Measurements from ENCODE around the gene SORL1. TPM values are rescaled to one million over a fixed set of nuclear protein-coding genes. Genes with fewer than 3 reads are reported as not detected.

The SORL1 gene
- total and polyA plus RNA-seq, 2 of the 8 experiments (the other 6 are each of a cell fraction or from before 2014, with no cell fraction given): 38.1 to 65.5 TPM

DNA sequence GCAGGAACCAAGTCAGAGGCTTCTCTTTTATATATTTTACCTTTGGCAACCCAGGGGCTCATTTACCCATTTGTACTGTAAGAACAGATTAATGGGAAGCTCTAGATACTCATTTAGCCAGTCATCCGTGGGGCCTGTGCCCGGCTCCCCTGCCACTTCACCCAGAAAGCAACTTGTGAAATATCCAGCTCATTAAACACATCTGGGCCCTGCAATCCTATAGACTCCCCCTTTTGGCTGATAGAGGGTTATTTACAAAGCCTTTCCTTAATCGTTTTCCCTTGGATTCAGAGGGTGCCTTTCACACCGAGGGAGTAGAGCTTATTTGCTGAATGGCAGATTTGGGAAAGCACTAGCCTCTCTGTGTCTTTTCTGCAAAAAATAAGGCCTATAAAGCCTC lies 119.4 kb downstream of the SORL1 start:
- H3K56ac ChIP-seq (replicated peaks; ENCODE audit: insufficient read length, low read depth, low read length): no peak overlapping the region
- no peak overlapping the region for H3K23ac ChIP-seq (ENCODE audit: insufficient read length)
- H3K4ac ChIP-seq (replicated peaks; ENCODE audit: insufficient read length, low read depth, low read length): no peak overlapping the region
- no peak overlapping the region for H4K91ac ChIP-seq (replicated peaks; ENCODE audit: insufficient read length, low read length)
- H3K4me2 ChIP-seq (ENCODE audit: insufficient read depth in 1 of 2, low read depth in 2 of 2, low read length in 2 of 2): no peak overlapping the region
- no peaks in the 10 kb centered on the region for H3K79me2 ChIP-seq (ENCODE audit: control insufficient read depth in 1 of 2, insufficient read depth in 2 of 2, low read length in 2 of 2)
- H3K4me3 ChIP-seq (ENCODE audit: extremely low read depth in 1 of 4, insufficient read depth in 2 of 4, low read depth in 3 of 4, low read length in 4 of 4): no peak overlapping the region
- no peaks in the 10 kb centered on the region for H3K23me2 ChIP-seq (ENCODE audit: low read depth, low read length)
- H3K18ac ChIP-seq (ENCODE audit: extremely low read depth, low read length): no peak overlapping the region
- H3K27me3 ChIP-seq (replicated peaks in 1 of 4; ENCODE audit: control insufficient read depth in 3 of 4, extremely low read depth in 1 of 4, insufficient read depth in 3 of 4, low read length in 3 of 4): no peaks in the 10 kb centered on the region
- H2BK20ac ChIP-seq (ENCODE audit: low read length): no peak overlapping the region
- H2AK5ac ChIP-seq (ENCODE audit: low read depth, low read length): no peak overlapping the region
- ChIA-PET CTCF (ENCODE audit: partially characterized antibody) (interaction anchor here (0.9 to 1.9 kb wide), 7 partner anchors 9 to 252 kb away, joined by 3 to 11 read pairs (median 4); no protein-coding TSS in a partner anchor), POLR2A (ENCODE audit: partially characterized antibody) (no interaction called here)
- H3K9ac ChIP-seq (replicated peaks in 1 of 4; ENCODE audit: extremely low read depth in 1 of 4, low read depth in 3 of 4, low read length in 3 of 4): no peak overlapping the region
- H3K27ac ChIP-seq (ENCODE audit: low read depth, low read length): no peak overlapping the region
- no peaks in the 10 kb centered on the region for H3K79me1 ChIP-seq (ENCODE audit: low read depth, low read length)
- H3K14ac ChIP-seq (ENCODE audit: insufficient read length): no peak overlapping the region
- no peak overlapping the region for H4K5ac ChIP-seq (ENCODE audit: insufficient read length, low read depth, low read length)
- H3K4me1 ChIP-seq (replicated peaks in 1 of 4; ENCODE audit: control insufficient read depth in 3 of 4, insufficient read depth in 4 of 4, low read length in 3 of 4): no peaks in the 10 kb centered on the region
- H2BK15ac ChIP-seq (ENCODE audit: low read length): no peak overlapping the region
- DNase-seq (ENCODE audit: low read depth in 1 of 2, low spot score in 2 of 2): no peak
- whole genome bisulfite sequencing, 2 experiments (ENCODE audit: extremely low coverage in 1 of 2, insufficient coverage in 1 of 2, insufficient read length in 1 of 2, insufficient replicate concordance in 2 of 2, low coverage in 1 of 2, low lambda C conversion rate in 2 of 2, missing lambda C conversion rate in 1 of 2): 94% methylated on average over 4 of the region's 4 CpGs; no CpG with 5 or more reads in 1 of the 2 experiments
- no peak overlapping the region for H2BK5ac ChIP-seq (ENCODE audit: low read depth, low read length)
- H2AFZ ChIP-seq (ENCODE audit: low read length): no peak overlapping the region
- no peak overlapping the region for H2BK120ac ChIP-seq (replicated peaks; ENCODE audit: low read depth, low read length)
- H3K9me3 ChIP-seq (ENCODE audit: insufficient read depth in 2 of 2, low read depth in 1 of 2, low read length in 1 of 2): no peaks in the 10 kb centered on the region
- no peak overlapping the region for H2BK12ac ChIP-seq (ENCODE audit: low read depth, low read length)
- FAIRE-seq: no peak
- no peaks in the 10 kb centered on the region for H4K20me1 ChIP-seq (replicated peaks in 1 of 2; ENCODE audit: control insufficient read depth in 1 of 2, insufficient read depth in 2 of 2, low read length in 2 of 2)
- H4K8ac ChIP-seq (ENCODE audit: extremely low read depth, insufficient read depth, low read length): no peak overlapping the region
- H3K36me3 ChIP-seq (ENCODE audit: control insufficient read depth in 2 of 4, insufficient read depth in 4 of 4, low read length in 3 of 4): peaks cover 14 to 53% (median 40%) of the 10 kb centered on the region in 4 experiments
- TF ChIP-seq TBP (IDR thresholded peaks at IDR 0.05; ENCODE audit: low read depth, low read length) (no peak), RNF2 (IDR thresholded peaks at IDR 0.05; ENCODE audit: borderline replicate concordance, low read depth, low read length, missing control alignments, poor library complexity, severe bottlenecking) (no peak), FOSL1 (IDR thresholded peaks at IDR 0.05; ENCODE audit: insufficient read depth, low read depth, low read length) (no peak), SAP30 (IDR thresholded peaks at IDR 0.05; ENCODE audit: insufficient read depth, insufficient replicate concordance, low read length) (no peak), HDAC6 (IDR thresholded peaks at IDR 0.05; ENCODE audit: low read depth, low read length) (no peak), BACH1 (IDR thresholded peaks at IDR 0.05; ENCODE audit: low read length) (no peak), NRF1 (IDR thresholded peaks at IDR 0.05; ENCODE audit: low read depth, low read length) (no peak), SIN3A (conservative IDR thresholded peaks at IDR 0.05 in 1 of 2, IDR thresholded peaks at IDR 0.05 in 1 of 2; ENCODE audit: low read depth in 1 of 2, low read length in 2 of 2) (no peak), TAF7 (optimal IDR thresholded peaks at IDR 0.05; ENCODE audit: borderline replicate concordance, low read depth, low read length) (no peak), GTF2F1 (IDR thresholded peaks at IDR 0.05; ENCODE audit: borderline replicate concordance, low read depth, low read length) (no peak)
- TF ChIP-seq, protein P1, sequence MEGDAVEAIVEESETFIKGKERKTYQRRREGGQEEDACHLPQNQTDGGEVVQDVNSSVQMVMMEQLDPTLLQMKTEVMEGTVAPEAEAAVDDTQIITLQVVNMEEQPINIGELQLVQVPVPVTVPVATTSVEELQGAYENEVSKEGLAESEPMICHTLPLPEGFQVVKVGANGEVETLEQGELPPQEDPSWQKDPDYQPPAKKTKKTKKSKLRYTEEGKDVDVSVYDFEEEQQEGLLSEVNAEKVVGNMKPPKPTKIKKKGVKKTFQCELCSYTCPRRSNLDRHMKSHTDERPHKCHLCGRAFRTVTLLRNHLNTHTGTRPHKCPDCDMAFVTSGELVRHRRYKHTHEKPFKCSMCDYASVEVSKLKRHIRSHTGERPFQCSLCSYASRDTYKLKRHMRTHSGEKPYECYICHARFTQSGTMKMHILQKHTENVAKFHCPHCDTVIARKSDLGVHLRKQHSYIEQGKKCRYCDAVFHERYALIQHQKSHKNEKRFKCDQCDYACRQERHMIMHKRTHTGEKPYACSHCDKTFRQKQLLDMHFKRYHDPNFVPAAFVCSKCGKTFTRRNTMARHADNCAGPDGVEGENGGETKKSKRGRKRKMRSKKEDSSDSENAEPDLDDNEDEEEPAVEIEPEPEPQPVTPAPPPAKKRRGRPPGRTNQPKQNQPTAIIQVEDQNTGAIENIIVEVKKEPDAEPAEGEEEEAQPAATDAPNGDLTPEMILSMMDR (IDR thresholded peaks at IDR 0.05; ENCODE audit: control extremely low read depth in 1 of 3, insufficient read depth in 1 of 3, low read depth in 1 of 3, low read length in 3 of 3): no peak

All from H1 (cell line).